ENCODE data around the gene NFIA.

Gene NFIA

DNA sequence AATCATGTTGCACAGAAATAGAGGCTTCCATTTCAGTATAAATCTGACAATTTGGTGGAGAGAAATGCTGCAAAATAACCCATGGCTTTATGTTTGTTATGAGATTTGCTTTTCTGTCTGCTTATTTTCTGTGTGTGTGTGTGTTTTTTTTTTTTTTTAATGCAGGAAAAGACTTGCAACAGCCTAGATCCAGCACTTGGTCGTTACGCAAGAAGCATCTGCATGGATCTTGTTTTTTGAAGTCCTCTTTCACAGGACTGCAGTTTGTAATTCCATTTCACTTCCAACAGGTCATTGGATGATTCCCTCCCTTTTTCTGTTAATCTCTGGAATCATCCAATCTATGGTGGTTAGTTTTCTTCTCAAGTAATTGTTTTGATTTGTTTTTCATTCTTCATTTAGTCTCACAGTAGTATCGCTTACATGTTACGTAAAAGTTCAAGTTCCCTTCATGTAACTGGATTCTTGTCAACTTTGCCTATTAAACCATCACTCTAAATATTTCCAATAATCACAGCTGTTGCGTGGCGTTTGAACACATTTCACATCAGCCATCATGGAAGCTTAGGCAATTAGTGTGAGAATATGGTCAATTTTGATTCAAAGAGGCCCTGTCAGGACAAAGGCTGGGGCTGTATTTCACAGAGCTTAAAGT, 312.9 kb downstream of the NFIA start:
- DNase-seq (ENCODE audit: low read depth), result no peak

DNA sequence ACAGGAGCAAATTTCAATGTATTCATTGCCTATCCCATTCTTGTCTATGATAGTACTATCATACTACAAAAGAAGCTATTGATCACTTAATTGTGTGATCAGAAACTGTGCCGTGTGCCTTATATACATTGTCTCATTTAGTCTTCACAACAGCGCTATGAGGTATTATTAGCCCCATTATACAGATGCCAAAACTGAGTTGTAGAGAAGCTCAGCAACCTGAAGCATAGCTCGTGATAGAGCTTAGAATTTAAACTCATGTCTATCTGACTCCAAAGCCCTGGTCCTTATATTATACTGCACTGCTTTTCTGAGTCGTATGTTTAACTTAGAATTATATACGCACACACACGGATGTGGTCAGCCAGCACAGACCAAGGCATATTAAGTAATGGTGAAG, 315.1 kb downstream of the NFIA start:
- no peak for DNase-seq (ENCODE audit: low read depth)

DNA sequence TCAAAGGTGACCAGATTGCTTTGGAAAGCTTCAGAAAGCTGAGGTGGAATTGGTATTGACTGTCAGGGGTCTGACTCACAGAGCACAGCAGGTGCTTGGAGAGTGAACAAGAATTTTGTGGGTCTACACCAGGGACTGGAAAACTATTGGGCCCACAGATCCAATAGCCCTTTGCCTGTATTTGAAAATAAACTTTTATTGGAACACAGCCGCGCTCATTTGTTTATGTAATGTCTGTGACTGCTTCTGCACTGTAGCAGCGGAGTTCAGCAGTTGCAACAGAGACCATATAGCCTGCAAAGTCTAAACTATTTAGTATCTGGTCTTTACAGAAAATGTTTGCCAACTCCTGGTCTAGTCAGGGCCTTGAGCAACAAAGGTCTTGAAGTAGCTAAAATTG, 315.6 kb downstream of the NFIA start:
- DNase-seq (ENCODE audit: low read depth), result no peak

DNA sequence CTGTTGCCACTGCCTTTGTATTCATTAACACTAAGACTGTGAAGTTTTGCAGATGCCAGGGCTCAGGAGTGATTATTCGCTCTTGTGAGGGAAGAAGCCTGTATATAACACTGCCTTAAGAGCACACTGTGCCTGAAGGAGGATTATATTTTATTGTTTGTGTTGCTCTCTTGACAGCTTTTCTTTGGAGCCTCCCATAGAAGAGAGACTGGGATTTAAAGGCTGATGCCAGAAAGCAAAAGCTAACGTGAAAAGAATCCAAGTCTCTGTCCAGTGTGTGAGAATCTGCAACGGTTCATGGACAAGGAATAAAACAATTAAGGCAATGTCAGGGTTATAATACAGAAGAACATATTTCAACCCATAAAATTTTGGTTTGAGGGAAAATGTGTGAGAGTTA, 316.8 kb downstream of the NFIA start:
- no peak for DNase-seq (ENCODE audit: low read depth)

DNA sequence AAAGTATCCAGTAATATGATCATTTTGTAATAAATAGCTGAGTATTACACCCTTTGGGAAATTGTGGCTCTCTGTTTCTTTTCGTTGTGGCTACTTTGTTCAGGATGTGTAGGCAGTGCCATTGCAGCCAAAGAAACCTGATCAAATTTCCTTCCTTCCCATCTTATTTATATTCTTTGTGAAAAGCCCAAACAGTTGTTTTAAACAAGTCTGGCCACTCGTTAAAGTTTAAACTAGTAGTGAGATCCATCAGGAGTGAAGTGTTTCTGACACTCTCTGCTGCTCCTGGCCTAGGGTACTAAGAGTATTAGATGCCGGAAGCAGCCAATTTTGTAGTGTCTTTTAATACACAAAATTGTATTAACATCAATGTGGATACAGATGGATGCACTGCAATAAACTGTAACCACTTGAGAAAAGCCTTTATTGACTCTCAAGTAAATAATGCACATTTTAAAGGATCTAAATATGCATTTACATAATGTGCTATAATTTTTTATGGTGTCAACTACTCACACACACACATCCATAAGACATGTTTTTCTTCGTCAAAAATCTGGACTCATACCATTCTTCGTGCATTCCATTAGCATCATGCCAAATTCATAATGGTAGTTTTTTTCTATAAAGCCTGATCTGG, 317.9 kb downstream of the NFIA start:
- DNase-seq (ENCODE audit: low read depth), result no peak

DNA sequence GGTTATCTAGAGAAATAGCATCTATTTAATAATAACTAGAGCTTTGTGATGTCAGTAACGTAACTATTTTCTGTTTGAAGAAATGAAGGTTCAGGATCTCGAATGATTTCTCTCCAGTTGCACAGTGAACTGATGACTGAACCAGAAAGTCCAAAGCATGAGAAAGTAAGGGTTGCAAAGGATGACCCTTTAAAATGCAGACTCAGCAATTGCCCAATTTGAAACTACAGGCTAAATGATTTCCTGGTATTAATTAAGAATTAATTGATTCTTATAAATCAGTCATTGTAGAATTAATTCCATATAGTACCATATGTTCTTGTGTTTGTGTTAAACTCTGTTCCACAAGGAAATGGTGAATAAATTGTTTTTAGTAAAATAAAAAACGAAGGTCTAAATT, 318.6 kb downstream of the NFIA start:
- DNase-seq (ENCODE audit: low read depth), result no peak

DNA sequence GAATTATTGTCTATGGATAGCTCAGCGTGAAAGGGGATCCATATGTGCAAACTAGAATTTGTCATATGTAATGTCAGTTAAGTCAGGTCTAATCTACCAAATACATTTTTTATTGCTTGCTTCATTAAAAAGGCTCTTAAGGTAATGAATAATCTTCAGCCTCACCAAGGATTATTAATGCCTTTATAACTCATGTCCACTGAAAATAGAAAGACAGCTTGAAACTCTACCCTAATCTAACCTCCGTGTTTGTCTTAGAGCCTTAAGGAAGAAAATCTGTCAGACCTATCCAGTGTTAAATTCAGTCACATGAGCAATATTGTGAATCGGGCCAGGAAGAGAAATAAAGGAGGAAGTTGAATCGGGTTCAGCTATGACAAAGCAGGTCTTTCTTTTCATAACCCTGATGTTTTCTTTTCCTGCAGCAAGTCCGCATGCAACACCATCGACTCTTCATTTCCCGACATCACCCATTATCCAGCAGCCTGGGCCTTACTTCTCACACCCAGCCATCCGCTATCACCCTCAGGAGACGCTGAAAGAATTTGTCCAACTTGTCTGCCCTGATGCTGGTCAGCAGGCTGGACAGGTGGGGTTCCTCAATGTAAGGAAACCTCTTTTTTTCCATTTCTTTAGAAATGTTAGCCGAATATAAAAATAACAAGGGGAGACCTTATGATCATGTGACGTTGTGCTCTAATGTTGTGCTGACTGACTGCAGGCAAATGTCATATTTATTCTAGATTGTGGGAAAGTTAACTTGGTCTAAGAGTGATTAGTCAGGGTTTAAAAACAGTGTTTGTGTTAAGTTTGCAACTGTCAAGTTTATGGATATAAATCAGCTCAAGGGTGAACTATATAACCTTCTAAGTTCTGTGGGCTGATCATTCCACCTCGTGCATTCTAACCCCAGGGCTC, 321.6 kb downstream of the NFIA start:
- no peak for DNase-seq (ENCODE audit: low read depth)

DNA sequence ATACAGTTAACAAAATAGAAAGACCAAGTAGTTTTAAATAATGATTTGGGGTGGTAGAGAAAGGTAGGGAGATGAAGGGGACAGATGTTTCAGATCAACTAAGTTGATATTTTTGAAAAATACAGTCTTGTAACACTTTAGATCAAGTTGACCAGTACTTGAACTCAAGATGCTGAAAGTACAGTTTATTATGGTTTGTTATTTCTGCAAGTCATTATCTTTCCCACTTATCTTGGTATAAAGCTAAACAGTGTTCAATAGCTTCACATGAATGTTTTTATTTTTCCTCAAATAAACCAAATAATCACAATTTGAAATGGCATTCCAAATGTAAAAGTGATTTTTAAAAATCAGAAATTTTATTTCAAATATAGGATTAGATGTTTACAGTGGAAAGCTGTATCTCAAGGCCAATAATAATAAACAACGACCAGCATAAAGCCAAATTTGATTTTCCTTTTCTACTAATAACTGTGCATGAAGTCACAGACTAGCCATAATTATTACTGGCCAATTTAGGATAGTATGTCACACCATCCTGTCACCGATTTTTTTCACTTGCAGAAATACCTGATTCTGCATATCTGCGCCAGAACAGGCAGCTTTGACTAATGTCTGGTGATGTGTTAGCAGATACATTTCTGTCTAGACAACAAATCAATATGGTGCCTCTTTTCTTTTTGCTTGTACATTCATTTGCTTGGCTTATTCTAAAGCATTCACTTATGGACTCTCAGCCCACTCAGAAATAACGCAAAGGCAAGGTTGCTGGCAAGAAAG, 322.4 kb downstream of the NFIA start:
- no peak for DNase-seq (ENCODE audit: low read depth)

DNA sequence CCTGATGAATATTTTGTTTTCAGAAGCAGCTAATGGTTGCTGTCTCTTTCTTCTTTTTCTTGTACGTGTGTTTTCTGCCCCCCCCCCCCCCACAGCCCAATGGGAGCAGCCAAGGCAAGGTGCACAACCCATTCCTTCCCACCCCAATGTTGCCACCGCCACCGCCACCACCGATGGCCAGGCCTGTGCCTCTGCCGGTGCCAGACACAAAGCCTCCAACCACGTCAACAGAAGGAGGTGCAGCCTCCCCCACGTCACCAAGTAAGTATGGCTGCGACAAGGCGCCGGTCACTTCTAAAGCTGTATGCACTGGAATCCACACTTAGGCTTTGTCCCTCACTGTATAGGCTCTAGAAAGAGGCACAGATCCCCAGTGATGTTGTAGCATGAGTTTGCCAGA, 324.1 kb downstream of the NFIA start:
- DNase-seq (ENCODE audit: low read depth), result no peak

DNA sequence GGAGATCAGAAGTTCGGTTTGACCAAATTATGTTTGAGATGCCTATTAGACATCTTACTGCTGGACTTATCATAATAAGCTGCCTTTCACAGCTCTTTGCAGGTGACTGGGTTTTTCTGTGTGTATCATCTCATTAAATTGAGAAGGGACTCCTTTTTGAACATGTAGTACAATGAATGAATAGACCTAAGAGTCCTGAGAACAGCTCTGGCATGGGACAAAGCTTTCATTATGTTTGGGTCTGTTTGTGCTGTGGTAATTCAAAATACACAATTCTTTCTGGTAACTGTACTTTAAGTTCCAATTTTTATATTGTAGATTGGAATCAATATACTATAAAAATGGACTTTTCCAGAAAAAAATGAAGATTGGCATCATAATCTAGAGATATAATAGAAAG, 330.2 kb downstream of the NFIA start:
- no peak for DNase-seq (ENCODE audit: low read depth)

DNA sequence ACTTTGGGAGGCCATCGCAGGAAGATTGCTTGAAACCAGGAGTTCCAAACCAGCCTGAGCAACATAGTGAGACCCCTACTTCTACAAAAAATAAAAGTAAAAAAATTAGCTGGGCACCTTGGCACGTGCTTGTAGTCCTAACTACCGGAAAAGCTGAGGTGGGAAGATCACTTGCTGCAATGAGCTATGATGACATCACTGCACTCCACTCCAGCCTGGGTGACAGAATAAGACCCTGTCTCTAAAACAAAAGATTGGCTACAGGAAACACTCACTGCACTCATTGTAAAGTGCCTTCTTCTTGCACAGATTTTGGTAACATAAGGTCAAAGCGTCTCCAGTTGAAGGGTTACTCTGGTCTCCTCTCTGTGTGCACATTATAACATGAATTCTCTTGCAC, 336.8 kb downstream of the NFIA start:
- no peak for DNase-seq (ENCODE audit: low read depth)

DNA sequence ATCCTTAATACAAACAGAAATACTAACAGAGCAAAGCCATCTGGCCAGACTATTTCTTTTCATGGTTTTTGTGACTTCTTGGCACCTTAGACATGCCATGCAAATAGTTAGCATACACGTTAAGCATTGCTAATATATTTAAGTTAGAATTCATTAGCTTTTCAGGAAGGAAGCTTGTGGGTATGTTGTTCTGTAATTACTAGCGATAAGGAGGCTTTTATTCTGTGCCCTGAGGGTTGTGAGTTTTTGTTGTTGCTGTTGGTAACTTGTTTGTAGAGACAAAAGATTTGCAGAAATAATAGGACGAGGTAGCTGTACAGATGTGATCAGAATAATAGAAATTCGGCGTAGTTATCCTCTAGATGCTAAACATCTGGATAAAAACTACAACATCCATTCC, 337.3 kb downstream of the NFIA start:
- no peak for DNase-seq (ENCODE audit: low read depth)

DNA sequence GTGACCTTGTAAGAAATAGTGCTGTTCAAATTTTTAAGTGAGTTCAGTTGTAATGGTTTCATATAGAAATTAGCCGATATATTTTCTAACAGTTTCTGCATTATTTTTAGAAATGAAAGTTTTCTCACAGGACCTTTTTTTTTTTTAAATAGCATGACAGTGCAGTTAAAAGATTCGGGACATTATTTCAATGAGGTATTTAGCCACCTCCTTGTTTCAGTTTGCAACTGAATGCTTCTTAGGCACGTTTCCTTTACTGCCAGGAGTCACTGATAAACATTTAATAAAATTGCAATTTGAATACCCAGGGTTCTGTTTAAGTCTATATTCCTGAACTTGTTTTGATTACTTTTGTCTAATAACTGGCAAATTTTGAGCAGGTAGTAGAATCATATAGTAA, 337.9 kb downstream of the NFIA start:
- no peak for DNase-seq (ENCODE audit: low read depth)

DNA sequence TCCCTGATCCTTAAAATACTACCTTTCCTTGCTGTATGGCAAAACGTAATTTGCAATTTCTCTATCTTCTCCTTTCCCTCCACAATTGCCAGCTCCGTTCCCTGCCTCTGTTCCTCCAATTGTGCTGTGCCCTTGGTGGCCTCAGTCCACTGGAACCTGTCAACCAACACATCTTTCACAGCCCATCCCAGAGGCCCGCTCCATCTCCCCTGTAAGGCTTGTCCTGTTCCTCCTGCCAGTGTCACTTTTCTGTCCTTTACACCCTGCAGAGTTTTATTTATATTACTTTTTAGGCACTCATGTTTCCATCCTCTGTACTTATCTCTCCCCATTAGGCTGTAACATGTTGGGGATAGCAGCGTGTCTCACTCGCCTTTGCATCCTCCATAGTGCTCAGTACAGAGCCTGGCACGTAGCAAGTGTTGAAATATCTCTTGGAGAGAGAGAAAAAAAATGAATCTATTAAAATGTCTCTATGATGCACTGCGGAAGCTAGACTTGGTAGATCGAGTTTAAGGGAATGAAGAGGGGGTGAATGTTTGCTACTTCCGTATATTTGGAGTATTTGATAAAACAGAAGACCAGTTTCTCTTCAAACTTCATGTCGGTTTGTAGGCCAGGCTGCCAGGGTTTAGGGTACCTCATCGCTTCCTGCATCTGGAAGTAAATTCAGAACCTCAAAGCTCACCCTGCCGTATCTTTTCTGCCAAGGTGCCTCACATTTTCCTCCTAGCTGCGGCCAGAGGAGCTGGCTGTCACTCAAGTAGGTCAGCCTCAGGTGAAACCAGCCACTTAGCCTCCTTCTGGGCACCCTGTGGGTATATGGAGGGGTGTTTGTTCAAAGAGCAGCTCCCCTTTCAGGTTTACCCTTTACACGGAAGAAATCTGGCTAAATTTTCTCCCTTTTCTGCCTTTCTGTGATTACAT, 338.8 kb downstream of the NFIA start:
- no peak for DNase-seq (ENCODE audit: low read depth)

DNA sequence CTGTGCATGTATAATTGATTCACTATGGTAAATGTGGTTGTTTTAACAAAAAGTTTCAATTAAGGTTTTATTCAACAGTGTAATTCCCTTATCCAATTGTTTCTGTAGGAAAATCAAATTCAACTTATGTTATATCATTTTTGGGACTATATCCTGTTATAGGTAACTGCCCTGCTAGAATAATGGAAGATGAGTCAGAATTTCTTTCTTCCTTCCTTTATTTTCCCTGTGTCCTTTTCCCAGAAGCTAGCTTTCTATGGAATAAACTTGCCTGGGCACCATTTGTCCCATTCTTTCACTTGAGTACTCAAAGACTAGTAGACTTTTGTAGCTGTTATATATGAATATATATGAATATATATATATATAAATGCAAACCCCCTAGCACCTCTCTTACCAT, 341.3 kb downstream of the NFIA start:
- no peak for DNase-seq (ENCODE audit: low read depth)

DNA sequence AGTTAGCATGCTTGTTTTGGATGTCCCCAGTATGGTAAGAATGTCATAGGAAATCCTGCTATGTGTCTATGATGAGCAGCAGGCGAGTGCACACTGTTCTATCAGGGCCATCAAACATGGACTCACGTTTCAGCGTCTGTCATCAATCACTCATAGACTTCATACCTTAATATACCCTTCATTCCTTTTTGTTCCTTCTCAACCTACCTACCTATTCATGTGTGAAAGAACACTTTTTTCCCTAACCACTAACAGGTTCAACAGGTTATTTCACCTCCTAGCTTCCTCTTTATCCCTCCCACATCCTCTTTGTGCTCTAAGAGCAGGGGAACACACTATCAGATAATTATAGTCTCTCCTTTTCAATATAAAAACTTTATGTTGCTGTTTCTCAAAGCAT, 342.0 kb downstream of the NFIA start:
- no peak for DNase-seq (ENCODE audit: low read depth)

DNA sequence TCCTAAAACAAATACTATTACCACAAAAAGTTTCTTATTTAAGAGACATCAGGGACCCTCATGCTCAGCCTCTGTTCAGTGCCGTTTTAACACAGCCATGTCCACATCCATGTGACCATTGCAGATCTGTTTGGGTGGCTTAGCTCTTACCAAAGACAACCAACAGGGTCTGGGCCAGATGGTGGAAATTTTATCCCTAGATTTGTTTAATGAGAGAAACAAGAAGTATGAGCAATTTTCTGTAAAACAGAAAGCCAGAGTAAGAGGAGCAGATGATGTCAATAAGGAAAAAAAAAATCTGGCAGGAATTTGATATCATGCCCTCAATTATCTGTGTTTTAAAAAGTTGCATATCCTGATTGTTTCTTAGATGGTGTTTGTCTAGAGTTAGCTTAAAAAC, 342.7 kb downstream of the NFIA start:
- DNase-seq (ENCODE audit: low read depth), result no peak

DNA sequence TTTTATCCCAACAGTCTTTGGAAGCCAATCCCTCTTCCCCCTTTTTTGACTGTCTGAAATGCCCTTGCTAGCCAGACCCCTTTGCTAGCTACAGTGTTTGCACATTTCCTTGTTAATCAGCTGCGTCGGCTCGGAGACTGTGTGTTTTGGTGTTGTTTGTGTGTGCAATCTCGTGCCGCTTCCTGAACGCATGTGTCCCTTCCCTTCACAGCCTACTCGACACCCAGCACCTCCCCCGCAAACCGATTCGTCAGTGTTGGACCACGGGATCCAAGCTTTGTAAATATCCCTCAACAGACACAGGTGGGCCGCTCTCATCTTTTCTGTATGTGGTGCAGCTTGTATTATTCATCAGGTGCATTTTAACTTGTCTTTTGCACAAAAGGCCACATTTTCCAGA, 343.9 kb downstream of the NFIA start:
- no peak for DNase-seq (ENCODE audit: low read depth)

DNA sequence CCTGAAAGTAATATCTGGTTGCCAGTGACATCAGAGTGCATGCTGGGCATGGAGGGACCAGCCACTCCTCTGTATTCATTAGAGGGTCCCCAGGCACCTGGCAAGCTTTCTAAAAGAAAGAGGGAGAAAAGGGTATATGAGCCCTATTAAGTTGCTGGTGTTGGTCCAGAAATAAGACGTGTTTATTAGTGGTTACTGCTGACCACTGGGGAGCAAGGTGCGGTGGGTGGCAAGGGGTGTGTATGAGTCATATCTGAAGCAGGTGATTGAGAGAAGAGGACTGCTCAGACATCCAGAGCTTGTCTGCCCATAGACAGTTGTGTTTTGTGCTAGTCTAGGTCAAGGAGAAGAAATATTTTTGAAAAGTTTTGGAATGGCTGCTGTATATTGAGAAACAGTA, 344.5 kb downstream of the NFIA start:
- DNase-seq (ENCODE audit: low read depth), result no peak

DNA sequence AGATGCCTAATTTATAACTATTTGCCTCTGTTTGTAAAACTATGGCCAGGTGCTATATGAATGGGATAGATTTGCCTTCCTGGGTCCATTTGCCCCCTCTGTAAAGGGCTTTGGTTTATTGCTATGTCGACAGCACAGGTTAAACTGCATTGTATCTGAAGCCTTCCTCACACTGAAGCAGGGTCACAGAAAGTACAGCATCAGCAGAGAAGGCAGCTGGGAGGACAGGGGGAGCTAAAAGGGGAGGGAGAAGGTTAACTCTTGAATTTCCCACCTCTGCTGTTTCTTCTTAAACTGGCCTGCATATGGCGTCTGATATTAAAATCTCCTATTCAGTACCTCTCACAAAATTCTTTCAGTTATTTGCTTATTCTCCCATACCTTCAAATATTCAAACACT, 345.1 kb downstream of the NFIA start:
- DNase-seq (ENCODE audit: low read depth), result no peak

DNA sequence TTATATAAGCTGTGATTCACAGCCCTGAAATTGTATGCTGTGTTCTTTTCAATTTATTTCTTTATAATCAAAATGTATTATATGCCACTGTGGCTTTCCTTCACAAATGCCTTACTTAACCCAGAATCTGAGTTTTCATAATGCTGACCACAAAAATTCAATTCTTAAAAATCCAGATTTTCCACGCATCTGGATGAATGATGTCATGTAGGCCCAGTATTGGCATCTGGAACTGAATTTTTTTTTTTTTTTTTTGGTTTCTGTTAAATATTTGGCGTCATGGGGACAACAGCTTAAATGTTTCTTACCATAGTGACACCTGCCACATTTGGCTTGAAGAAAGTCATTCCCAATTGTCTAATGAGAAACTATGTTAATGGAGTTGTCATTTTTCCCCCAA, 345.8 kb downstream of the NFIA start:
- DNase-seq (ENCODE audit: low read depth), result no peak

All from T follicular helper cell (primary cell).